Sciatic nerve (tissue), 2 donors: ENCODE results near the gene PCSK2. TPM values are rescaled to one million over a fixed set of nuclear protein-coding genes. Genes with fewer than 3 reads are reported as not detected.
A peak's percentile ranks its signal among the peaks of the same experiment; 100 is the strongest.

ENCODE experiments used
- ATAC-seq: fragments of 200-7000 bp; cut with Tn5 transposase; one replicate; pipeline ENCODE4 v1.9.1; 2020; ENCODE audit warnings: mild to moderate bottlenecking, moderate library complexity
- DNase-seq: peaks from one replicate; pipeline ENCODE4 v3.0.0-alpha.2; 2020; ENCODE audit warnings: low spot score
- intact Hi-C: fragments of 100-400 bp; cut with DNase I; formaldehyde crosslinking; loops from one replicate; pipeline ENCODE4 v1.14.2; 2022
- total RNA-seq: library from RNA; stranded (reverse); fragmentation: NEBNext Ultra II Directional; extraction: Animal tissue kit (Norgen Biotek cat#: 25700); gene quantifications from one replicate; pipeline ENCODE4 v1.2.1, GENCODE V29; 2021
- donor health status: DM: no; HTN: no; CAD: no.
- donor health status: DM: no; HTN: no; CAD: no.

Gene PCSK2
- total RNA-seq, 1 donor from 2014 or later: 18.3 TPM

- ATAC-seq (no peak), DNase-seq (no peak)
- intact Hi-C loops: loop anchor here (10.0 kb wide), 1 partner anchor 768 kb away; no protein-coding TSS in a partner anchor
Observed at GRCh38 chr20:17507032-17507431, 280.2 kb downstream of the PCSK2 start.

GRCh38 chr20:17507531-17507930 lies 280.7 kb downstream of the PCSK2 start:
- no peak for DNase-seq
- intact Hi-C loops: loop anchor here (10.0 kb wide), 1 partner anchor 767 kb away; no protein-coding TSS in a partner anchor
- ATAC-seq: no peak

- DNase-seq (no peak), ATAC-seq (no peak)
- intact Hi-C loops: loop anchor here (10.0 kb wide), 1 partner anchor 766 kb away; no protein-coding TSS in a partner anchor
Observed at GRCh38 chr20:17508756-17509155, 281.9 kb downstream of the PCSK2 start.

- ATAC-seq: no peak
- intact Hi-C loops: no loop called here
- DNase-seq: no peak
Observed at GRCh38 chr20:17510548-17510947, 283.7 kb downstream of the PCSK2 start.

GRCh38 chr20:17511401-17511800 lies 284.6 kb downstream of the PCSK2 start:
- no peak for ATAC-seq
- no peak for DNase-seq
- intact Hi-C loops: no loop called here

- DNase-seq (no peak), ATAC-seq (no peak)
- intact Hi-C loops: no loop called here
Observed at GRCh38 chr20:17513939-17514338, 287.1 kb downstream of the PCSK2 start.

- intact Hi-C loops: no loop called here
- DNase-seq (no peak), ATAC-seq (no peak)
Observed at GRCh38 chr20:17515053-17515452, 288.2 kb downstream of the PCSK2 start.

- DNase-seq (peak; percentile 74), ATAC-seq (peak; percentile 77)
- intact Hi-C loops: no loop called here
Observed at GRCh38 chr20:17518339-17519052, 291.7 kb downstream of the PCSK2 start.

GRCh38 chr20:17519606-17520285 lies 292.9 kb downstream of the PCSK2 start:
- intact Hi-C loops: no loop called here
- DNase-seq: no peak
- ATAC-seq: no peak

GRCh38 chr20:17520583-17520982 lies 293.7 kb downstream of the PCSK2 start:
- intact Hi-C loops: no loop called here
- DNase-seq: no peak
- ATAC-seq: no peak

GRCh38 chr20:17522528-17522927 lies 295.7 kb downstream of the PCSK2 start:
- intact Hi-C loops: no loop called here

GRCh38 chr20:17523326-17523725 lies 296.5 kb downstream of the PCSK2 start:
- DNase-seq (no peak), ATAC-seq (no peak)
- intact Hi-C loops: no loop called here

More at GRCh38 chr20:17522528-17522927, 295.7 kb downstream of the PCSK2 start:
- DNase-seq: no peak
- ATAC-seq: no peak

- ATAC-seq (no peak), DNase-seq (no peak)
- intact Hi-C loops: no loop called here
Observed at GRCh38 chr20:17524560-17524959, 297.7 kb downstream of the PCSK2 start.

GRCh38 chr20:17525132-17525531 lies 298.3 kb downstream of the PCSK2 start:
- DNase-seq (no peak), ATAC-seq (no peak)
- intact Hi-C loops: no loop called here

- DNase-seq (no peak), ATAC-seq (no peak)
- intact Hi-C loops: no loop called here
Observed at GRCh38 chr20:17525650-17526049, 298.8 kb downstream of the PCSK2 start.

- intact Hi-C loops: no loop called here
- DNase-seq (no peak), ATAC-seq (no peak)
Observed at GRCh38 chr20:17529586-17529985, 302.7 kb downstream of the PCSK2 start.

GRCh38 chr20:17530153-17530552 lies 303.3 kb downstream of the PCSK2 start:
- DNase-seq (no peak), ATAC-seq (no peak)
- intact Hi-C loops: loop anchor here (10.0 kb wide), 2 partner anchors 85 to 375 kb away; no protein-coding TSS in a partner anchor

GRCh38 chr20:17530716-17531664 lies 304.1 kb downstream of the PCSK2 start, which contains the start of gene BFSP1:
BFSP1 (minus strand) TSS chr20:17531379; CDS start chr20:17531329, 50 bp downstream.
- peak; percentile 64 for ATAC-seq
- DNase-seq: no peak
- intact Hi-C loops: loop anchor here (10.0 kb wide), 2 partner anchors 84 to 374 kb away; no protein-coding TSS in a partner anchor

GRCh38 chr20:17531665-17532025 lies 304.8 kb downstream of the PCSK2 start:
- no peak for ATAC-seq
- intact Hi-C loops: loop anchor here (10.0 kb wide), 2 partner anchors 83 to 373 kb away; no protein-coding TSS in a partner anchor
- DNase-seq: no peak
